Testis (tissue), 2 donors: ENCODE results near the gene NLRC5.

Source experiments
- POLR2A ChIP-seq: fragments of 450-650 bp; IDR thresholded peaks from one replicate; pipeline ENCODE4 v1.6.1; 2017; ENCODE audit warnings: antibody characterized with exemption, mild to moderate bottlenecking, moderate library complexity
- TF ChIP-seq, protein P1 (sequence below), 3 experiments: fragments of 450-650 bp in 2 of 3; fragments of 200-600 bp in 1 of 3; sonication (generic) in 1 of 3; IDR thresholded peaks; one replicate each; pipeline ENCODE4 v1.5.1; 2016 to 2019; ENCODE audit warnings: antibody characterized with exemption in 3 of 3, mild to moderate bottlenecking in 2 of 3, moderate library complexity in 1 of 3

GRCh38 chr16:57125969-57126368, 136.6 kb downstream of the NLRC5 start:
- no peak for TF ChIP-seq POLR2A
- TF ChIP-seq, protein P1, sequence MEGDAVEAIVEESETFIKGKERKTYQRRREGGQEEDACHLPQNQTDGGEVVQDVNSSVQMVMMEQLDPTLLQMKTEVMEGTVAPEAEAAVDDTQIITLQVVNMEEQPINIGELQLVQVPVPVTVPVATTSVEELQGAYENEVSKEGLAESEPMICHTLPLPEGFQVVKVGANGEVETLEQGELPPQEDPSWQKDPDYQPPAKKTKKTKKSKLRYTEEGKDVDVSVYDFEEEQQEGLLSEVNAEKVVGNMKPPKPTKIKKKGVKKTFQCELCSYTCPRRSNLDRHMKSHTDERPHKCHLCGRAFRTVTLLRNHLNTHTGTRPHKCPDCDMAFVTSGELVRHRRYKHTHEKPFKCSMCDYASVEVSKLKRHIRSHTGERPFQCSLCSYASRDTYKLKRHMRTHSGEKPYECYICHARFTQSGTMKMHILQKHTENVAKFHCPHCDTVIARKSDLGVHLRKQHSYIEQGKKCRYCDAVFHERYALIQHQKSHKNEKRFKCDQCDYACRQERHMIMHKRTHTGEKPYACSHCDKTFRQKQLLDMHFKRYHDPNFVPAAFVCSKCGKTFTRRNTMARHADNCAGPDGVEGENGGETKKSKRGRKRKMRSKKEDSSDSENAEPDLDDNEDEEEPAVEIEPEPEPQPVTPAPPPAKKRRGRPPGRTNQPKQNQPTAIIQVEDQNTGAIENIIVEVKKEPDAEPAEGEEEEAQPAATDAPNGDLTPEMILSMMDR (IDR thresholded peaks at IDR 0.05): no peak
